Lung (tissue), 12 donors: Measurements from ENCODE around the gene TACR1. TPM values are rescaled to one million over a fixed set of nuclear protein-coding genes. Genes with fewer than 3 reads are reported as not detected.
"Not testable (repeated sequence)": the region's sequence is repeated elsewhere in the genome, so short reads cannot be mapped to it uniquely, and the experiment has no call there.

Source experiments
- ATAC-seq: fragments of 200-7000 bp; cut with Tn5 transposase; one replicate; pipeline ENCODE4 v1.9.1; 2020; ENCODE audit warnings: moderate number of reproducible peaks; ENCODE audit not compliant: insufficient read depth, low FRiP score
- DNase-seq, 3 donors: peaks; one replicate each; pipeline ENCODE4 v3.0.0-alpha.2; 2013 to 2017
- H3K27ac ChIP-seq, 2 donors: one replicate each; pipeline ENCODE4 v1.5.1; 2013; ENCODE audit warnings: mild to moderate bottlenecking in 2 of 2, moderate library complexity in 2 of 2, control low read depth in 1 of 2, inconsistent platforms in 1 of 2, low read depth in 1 of 2, low read length in 1 of 2
- H3K27me3 ChIP-seq, 3 donors: one replicate each; pipeline ENCODE4 v1.5.1; 2013; ENCODE audit warnings: low read length in 2 of 3; ENCODE audit not compliant: control insufficient read depth in 3 of 3, insufficient read depth in 3 of 3
- H3K36me3 ChIP-seq, 4 donors: one replicate each; pipeline ENCODE4 v1.5.1; 2013; ENCODE audit warnings: low read length in 4 of 4, mild to moderate bottlenecking in 1 of 4, moderate library complexity in 1 of 4; ENCODE audit not compliant: control insufficient read depth in 4 of 4, insufficient read depth in 4 of 4
- H3K4me1 ChIP-seq, 5 donors: one replicate each; pipeline ENCODE4 v1.5.1; 2013; ENCODE audit warnings: low read length in 5 of 5, mild to moderate bottlenecking in 2 of 5, moderate library complexity in 1 of 5; ENCODE audit not compliant: control insufficient read depth in 5 of 5, insufficient read depth in 5 of 5
- H3K4me3 ChIP-seq: one replicate; pipeline ENCODE4 v1.5.1; 2013; ENCODE audit warnings: mild to moderate bottlenecking, control low read depth, moderate library complexity
- H3K9ac ChIP-seq, 2 donors: one replicate each; pipeline ENCODE4 v1.5.1; 2013; ENCODE audit warnings: low read length in 2 of 2, control low read depth in 1 of 2; ENCODE audit not compliant: insufficient read depth in 1 of 2
- H3K9me3 ChIP-seq, 4 donors: one replicate each; pipeline ENCODE4 v1.5.1; 2013; ENCODE audit warnings: low read length in 3 of 4, mild to moderate bottlenecking in 1 of 4, moderate library complexity in 1 of 4; ENCODE audit not compliant: control insufficient read depth in 4 of 4, insufficient read depth in 3 of 4
- CTCF ChIP-seq: IDR thresholded peaks from 2 replicates; pipeline ENCODE4 v1.5.1; 2012; ENCODE audit warnings: mild to moderate bottlenecking; ENCODE audit errors: control extremely low read depth, extremely low read depth
- WGBS, 2 donors: extraction: QIAGEN DNeasy Blood & Tissue Kit; methylation state at CpG; one replicate each; pipeline ENCODE4 v1.1.7; 2013; 5-methylcytosine and 5-hydroxymethylcytosine counted together
- polyA plus RNA-seq, 2 donors: library from polyadenylated mRNA; stranded (reverse); fragments of 200-250 nt; gene quantifications; one replicate each; pipeline ENCODE4 v1.2.1, GENCODE V29; 2013
- total RNA-seq, 2 donors: library from RNA; depleted of rRNA in 1 of 2; stranded (reverse); fragments of >200 nt in 1 of 2; gene quantifications; one replicate each; pipeline ENCODE4 v1.2.1, GENCODE V29; 2014 to 2021
- donor health status: control.
- donor health status: control.
- donor health status: Bipolar disorder and iron deficiency.
- donor health status: healthy.
- donor health status: DM: yes; HTN: yes; CAD: no.

Gene TACR1
- total and polyA plus RNA-seq, 4 donors, result 0.33 to 1.6 (median 0.59) TPM

- Histone ChIP-seq H3K27me3 (no peaks in the 10 kb centered on the region), H3K9me3 (no peaks in the 10 kb centered on the region), H3K4me1 (no peaks in the 10 kb centered on the region), H3K36me3 (no peaks in the 10 kb centered on the region), H3K27ac (no peak overlapping the region), H3K4me3 (no peak overlapping the region), H3K9ac (no peak overlapping the region)
- DNase-seq (no peak), ATAC-seq (no peak)
- 86 to 87% methylated on average over 4 of the region's 4 CpGs for WGBS, 2 donors
- TF ChIP-seq CTCF, result no peak
These were observed 23.2 kb upstream of the TACR1 start for GRCh38 chr2:75222527-75222926.

GRCh38 chr2:75221862-75222261, 22.5 kb upstream of the TACR1 start:
- no peak for ATAC-seq
- 88 to 89% methylated on average over 3 of the region's 3 CpGs for WGBS, 2 donors
- Histone ChIP-seq H3K36me3 (no peaks in the 10 kb centered on the region), H3K27me3 (no peaks in the 10 kb centered on the region), H3K27ac (no peak overlapping the region), H3K9ac (no peak overlapping the region), H3K4me3 (no peak overlapping the region), H3K4me1 (no peaks in the 10 kb centered on the region), H3K9me3 (no peaks in the 10 kb centered on the region)
- DNase-seq, result no peak
- no peak for TF ChIP-seq CTCF

GRCh38 chr2:75219213-75219612, 19.9 kb upstream of the TACR1 start:
- H3K4me1 ChIP-seq, ATAC-seq, H3K9me3 ChIP-seq, H3K27me3 ChIP-seq, H3K27ac ChIP-seq, H3K9ac ChIP-seq, H3K4me3 ChIP-seq, DNase-seq, H3K36me3 ChIP-seq: not testable (repeated sequence)
- 88 to 90% methylated on average over 4 of the region's 4 CpGs for WGBS, 2 donors

- TF ChIP-seq CTCF, result no peak
- no peak overlapping the region for H3K4me3 ChIP-seq
- no peaks in the 10 kb centered on the region for H3K4me1 ChIP-seq
- no peak for ATAC-seq
- DNase-seq, result no peak
- no peaks in the 10 kb centered on the region for H3K27me3 ChIP-seq
- WGBS, 2 donors, result 78 to 81% methylated on average over 1 of the region's 1 CpG
- H3K36me3 ChIP-seq, result no peaks in the 10 kb centered on the region
- H3K9ac ChIP-seq, result no peak overlapping the region
- no peaks in the 10 kb centered on the region for H3K9me3 ChIP-seq
- no peak overlapping the region for H3K27ac ChIP-seq
These were observed 12.0 kb upstream of the TACR1 start for GRCh38 chr2:75211266-75211770.
